K562 (cell line): ENCODE measurements around the gene TAAR8. TPM values are rescaled to one million over a fixed set of nuclear protein-coding genes. Genes with fewer than 3 reads are reported as not detected.

Experiments used
- ATAC-seq: fragments of 200-7000 bp; cut with Tn5 transposase; 3 replicates; pipeline ENCODE4 v1.9.1; 2020; ENCODE audit warnings: moderate library complexity
- BruUV-seq: library from RNA; stranded (reverse); fragments of 400-500 nt; replicated peaks from 2 replicates; lab custom pipeline; 2021; lab: Mats Ljungman, UMichigan
- CTCF ChIA-PET: fragments of 300-600 bp; formaldehyde crosslinking; extraction: SDS; loops from one replicate; lab custom pipeline; 2021; ENCODE audit warnings: low intra/inter-chr PET ratio; lab: Yijun Ruan, JAX
- POLR2A ChIA-PET: fragments of 300-600, 350-650 bp; sonication (Branson Sonifier 250); formaldehyde crosslinking; extraction: SDS; loops from one replicate; lab custom pipeline; 2021; ENCODE audit warnings: antibody characterized with exemption, inconsistent platforms; lab: Yijun Ruan, JAX
- DNase-seq, 4 experiments: peaks; one replicate each; pipeline versions ENCODE4 v3.0.0 to v3.0.0-alpha.2; 2011 to 2018; ENCODE audit warnings: low spot score in 3 of 4, mixed read lengths in 3 of 4; ENCODE audit errors: extremely low read depth in 1 of 4
- FAIRE-seq: peaks from 2 replicates; lab custom pipeline; 2011; peaks lifted over from hg19 to GRCh38; lab: Jason Lieb, UNC
- H2AFZ ChIP-seq: 2 replicates; pipeline ENCODE4 v1.6.0; 2011; ENCODE audit warnings: low read depth, low read length, control low read depth, inconsistent platforms
- H3K27ac ChIP-seq: fragments of 200-600 bp; 3 replicates; pipeline ENCODE4 v1.8.0; 2011; ENCODE audit warnings: low read depth, mild to moderate bottlenecking, control low read depth, inconsistent platforms, low read length, moderate library complexity, mixed read lengths; ENCODE audit errors: extremely low read depth
- H3K27me3 ChIP-seq, 2 experiments: fragments of 300-600 bp in 1 of 2; 2 replicates in 1 of 2; 3 replicates in 1 of 2; pipeline versions ENCODE4 v1.6.0 to v1.8.0; 2011; ENCODE audit warnings: inconsistent platforms in 2 of 2, low read length in 2 of 2, mild to moderate bottlenecking in 1 of 2, mixed read lengths in 1 of 2, moderate library complexity in 1 of 2; ENCODE audit not compliant: control insufficient read depth in 2 of 2, insufficient read depth in 2 of 2
- H3K36me3 ChIP-seq: fragments of 300-600 bp; 3 replicates; pipeline ENCODE4 v1.8.0; 2011; ENCODE audit warnings: mild to moderate bottlenecking, low read length, inconsistent platforms; ENCODE audit not compliant: control insufficient read depth, insufficient read depth
- H3K4me1 ChIP-seq, 2 experiments: fragments of 200-600 bp in 1 of 2; replicated peaks in 1 of 2; 2 replicates in 1 of 2; 3 replicates in 1 of 2; pipeline versions ENCODE4 v1.5.1 to v1.8.0; 2011; ENCODE audit warnings: inconsistent platforms in 2 of 2, low read length in 2 of 2, mild to moderate bottlenecking in 1 of 2, mixed read lengths in 1 of 2, moderate library complexity in 1 of 2; ENCODE audit not compliant: control insufficient read depth in 2 of 2, insufficient read depth in 2 of 2
- H3K4me2 ChIP-seq: 2 replicates; pipeline ENCODE4 v1.6.1; 2011; ENCODE audit warnings: low read length, control low read depth, inconsistent platforms, mixed read lengths; ENCODE audit not compliant: insufficient read depth
- H3K4me3 ChIP-seq: fragments of 200-600 bp; sonication (generic), shearing (Covaris generic); 2 replicates; pipeline ENCODE4 v1.5.1; 2016; ENCODE audit warnings: control low read depth, inconsistent platforms
- H3K79me2 ChIP-seq: fragments of 200-600 bp; 3 replicates; pipeline ENCODE4 v1.8.0; 2011; ENCODE audit warnings: low read length, inconsistent platforms; ENCODE audit not compliant: control insufficient read depth, insufficient read depth
- H3K9ac ChIP-seq, 2 experiments: 2 replicates each; pipeline versions ENCODE4 v1.6.0 to v1.6.1; 2011; ENCODE audit warnings: low read depth in 2 of 2, low read length in 2 of 2, control low read depth in 1 of 2, inconsistent platforms in 1 of 2, mild to moderate bottlenecking in 1 of 2, mixed read lengths in 1 of 2; ENCODE audit not compliant: insufficient read depth in 1 of 2
- H3K9me1 ChIP-seq: one replicate; pipeline ENCODE4 v1.6.0; 2011; ENCODE audit warnings: inconsistent platforms, mild to moderate bottlenecking, low read length, moderate library complexity; ENCODE audit not compliant: control insufficient read depth, insufficient read depth
- H3K9me3 ChIP-seq: replicated peaks from 2 replicates; pipeline ENCODE4 v1.5.1; 2011; ENCODE audit warnings: low read depth, low read length, inconsistent platforms; ENCODE audit not compliant: control insufficient read depth, insufficient read depth
- H4K20me1 ChIP-seq: replicated peaks from 2 replicates; pipeline ENCODE4 v1.6.1; 2011; ENCODE audit warnings: low read length, inconsistent platforms, mixed read lengths; ENCODE audit not compliant: control insufficient read depth, insufficient read depth
- BHLHE40 ChIP-seq: IDR thresholded peaks from 2 replicates; pipeline ENCODE4 v1.6.1; 2011; ENCODE audit warnings: low read length, improper control_type of control experiment
- ETS2 ChIP-seq: IDR thresholded peaks from 2 replicates; pipeline ENCODE4 v1.6.1; 2016; ENCODE audit warnings: borderline replicate concordance, missing genetic modification characterization, mild to moderate bottlenecking, moderate library complexity, missing compliant biosample characterization; ENCODE audit not compliant: poor library complexity, severe bottlenecking
- FOXK2 ChIP-seq, 2 experiments: fragments of 450-650 bp; IDR thresholded peaks in 1 of 2; conservative IDR thresholded peaks in 1 of 2; 2 replicates each; pipeline ENCODE4 v1.6.1; 2016; ENCODE audit warnings: low read depth in 2 of 2, mild to moderate bottlenecking in 1 of 2
- JUND ChIP-seq, 2 experiments: IDR thresholded peaks; 2 replicates in 1 of 2; 3 replicates in 1 of 2; pipeline ENCODE4 v1.6.1; 2011; ENCODE audit warnings: borderline replicate concordance in 2 of 2, low read depth in 2 of 2, low read length in 2 of 2, improper control_type of control experiment in 1 of 2, missing biosample characterization in 1 of 2, missing genetic modification characterization in 1 of 2, missing genetic modification reagents in 1 of 2
- L3MBTL2 ChIP-seq: fragments of 450-650 bp; IDR thresholded peaks from 2 replicates; pipeline ENCODE4 v1.6.1; 2016; ENCODE audit warnings: mild to moderate bottlenecking, moderate library complexity
- MEF2D ChIP-seq: conservative IDR thresholded peaks from 2 replicates; pipeline ENCODE4 v1.6.1; 2016; ENCODE audit warnings: low read depth, missing genetic modification characterization, missing compliant biosample characterization
- MYC ChIP-seq, 2 experiments: fragments of 250-450 bp in 1 of 2; sonication (Bioruptor Pico) in 1 of 2; IDR thresholded peaks; 2 replicates each; pipeline versions ENCODE4 v1.5.1 to v1.6.1; 2012 to 2021; ENCODE audit warnings: low read depth in 2 of 2, borderline replicate concordance in 1 of 2, improper control_type of control experiment in 1 of 2, low read length in 1 of 2, mild to moderate bottlenecking in 1 of 2, moderate library complexity in 1 of 2
- POLR3G ChIP-seq: IDR thresholded peaks from 2 replicates; pipeline ENCODE4 v1.6.1; 2011; ENCODE audit not compliant: insufficient read length, insufficient replicate concordance; ENCODE audit errors: extremely low read depth
- RAD51 ChIP-seq: fragments of 450-650 bp; IDR thresholded peaks from 2 replicates; pipeline ENCODE4 v1.7.1; 2016; ENCODE audit warnings: low read depth, mild to moderate bottlenecking, borderline replicate concordance
- SOX6 ChIP-seq: fragments of 450-650 bp; IDR thresholded peaks from 2 replicates; pipeline ENCODE4 v1.6.1; 2014; ENCODE audit warnings: mild to moderate bottlenecking
- SP2 ChIP-seq: IDR thresholded peaks from 2 replicates; pipeline ENCODE4 v1.6.1; 2011; ENCODE audit warnings: mild to moderate bottlenecking, low read depth, low read length, moderate library complexity; ENCODE audit not compliant: poor library complexity, severe bottlenecking; ENCODE audit errors: extremely low read depth
- TGIF2 ChIP-seq: sonication (generic); formaldehyde crosslinking; IDR thresholded peaks from 2 replicates; pipeline ENCODE4 v1.8.1; 2022; ENCODE audit warnings: mild to moderate bottlenecking, missing genetic modification reagents, moderate library complexity
- WGBS: fragments of 100-300 bp; shearing (Covaris generic); methylation state at CpG from one replicate; pipeline ENCODE4 v1.1.6; 2016; ENCODE audit warnings: low coverage, mixed read lengths; ENCODE audit not compliant: insufficient coverage; ENCODE audit errors: missing lambda C conversion rate; 5-methylcytosine and 5-hydroxymethylcytosine counted together
- in situ Hi-C: fragments of 300-500 bp; cut with MboI; formaldehyde crosslinking; loops from 4 replicates; pipeline ENCODE4 v1.15.0; 2018; ENCODE audit warnings: inconsistent platforms, mixed read lengths
- intact Hi-C: fragments of 100-400 bp; cut with micrococcal nuclease; formaldehyde crosslinking; loops from 2 replicates; pipeline ENCODE4 v1.14.2; 2022
- polyA plus RNA-seq, 8 experiments: library from polyadenylated mRNA; depleted of rRNA in 4 of 8; stranded (reverse) in 5 of 8; unstranded in 3 of 8; fragments of >200 nt; fragmentation: Nextera tagmentation in 2 of 8; fragmentation: Illumina TruSeq in 1 of 8; extraction: Ambion mirVana in 2 of 8; extraction: Trizol in 1 of 8; gene quantifications; 2 replicates each; pipeline versions ENCODE4 v1.2.1 to v1.2.3, GENCODE V29; 2011 to 2014; ENCODE audit warnings: inconsistent platforms in 1 of 8, missing spikeins in 1 of 8
- total RNA-seq, 7 experiments: library from RNA; depleted of rRNA in 6 of 7; stranded (reverse); fragments of >200 nt in 6 of 7; fragmentation: Illumina TruSeq in 2 of 7; extraction: Trizol in 2 of 7; gene quantifications; 2 replicates each; pipeline versions ENCODE4 v1.2.1 to v1.2.3, GENCODE V29; 2011 to 2021; ENCODE audit warnings: low replicate concordance in 1 of 7

TAAR8 gene
- total and polyA plus RNA-seq, 9 of the 15 experiments (the other 6 are each of a cell fraction or from before 2014, with no cell fraction given) = not detected

DNA sequence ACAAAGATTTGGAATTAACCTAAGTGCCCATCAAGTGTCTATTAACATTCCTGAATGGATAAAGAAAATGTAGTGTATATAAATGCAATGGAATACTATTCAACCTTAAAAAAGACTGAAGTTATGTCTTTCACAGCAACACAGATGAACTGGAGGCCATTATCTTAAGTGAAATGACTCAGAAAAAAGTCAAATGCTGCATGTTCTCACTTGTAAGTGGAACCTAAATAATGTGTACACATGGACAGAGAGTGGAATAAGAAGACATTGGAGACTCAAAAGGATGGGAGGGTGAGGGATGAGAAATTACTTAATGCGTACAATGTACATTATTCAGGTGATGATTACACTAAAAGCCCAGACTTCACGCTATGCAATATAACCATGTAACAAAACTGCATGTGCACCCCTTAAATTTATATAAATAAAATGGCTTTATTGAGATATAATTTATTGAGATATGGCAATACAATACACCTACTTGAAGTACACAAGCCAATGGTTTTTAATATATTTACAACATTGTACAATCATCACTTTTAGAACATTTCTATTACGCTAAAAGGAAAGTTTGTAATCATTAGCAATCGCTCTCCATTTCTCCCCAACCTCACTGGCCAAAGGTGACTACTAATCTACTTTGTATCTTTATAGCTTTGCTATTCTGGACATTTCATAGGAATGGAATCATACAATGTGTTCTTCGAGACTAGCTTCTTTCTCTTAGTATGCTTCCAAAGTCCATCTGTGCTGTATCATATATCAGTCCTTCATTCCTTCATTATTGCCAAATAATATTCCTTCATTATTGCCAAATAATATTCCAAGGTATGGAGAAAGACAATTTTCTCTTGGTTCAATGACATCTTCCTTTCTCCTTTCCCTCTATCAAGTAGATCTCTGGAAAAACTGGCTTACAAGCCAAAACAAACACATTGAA, 45.3 kb upstream of the TAAR8 start (continued):
- TF ChIP-seq POLR3G (no peak), TGIF2 (CRISPR knock-in tag) (no peak), SP2 (no peak), SOX6 (no peak)

DNA sequence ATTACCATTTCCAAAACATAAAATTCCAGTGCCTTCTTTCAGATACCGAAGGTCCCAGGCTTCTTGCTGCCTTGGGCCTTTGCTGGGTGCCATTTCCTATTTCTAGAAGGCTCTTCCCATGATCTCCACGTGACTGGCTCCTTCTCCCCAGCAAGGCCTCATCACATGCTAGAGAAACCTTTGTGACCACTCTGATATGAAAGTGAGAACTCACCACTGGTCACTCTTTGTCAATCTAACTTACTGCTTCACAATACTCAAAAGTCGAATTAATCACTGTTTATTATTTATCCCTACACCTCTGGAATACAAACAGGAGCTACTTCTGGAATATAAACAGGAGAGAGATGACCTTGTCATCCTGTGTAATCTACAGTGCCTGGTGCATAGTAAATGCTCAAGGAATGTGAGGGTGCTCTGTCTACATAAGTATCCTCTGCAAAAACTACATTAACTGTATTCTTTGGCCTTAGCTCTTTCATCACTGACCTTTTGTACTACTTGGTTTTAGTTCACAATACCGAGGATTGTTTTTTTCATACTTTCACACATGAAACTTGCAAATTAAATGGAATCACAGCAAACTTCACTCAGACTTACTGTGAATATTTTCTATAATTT, 41.2 kb upstream of the TAAR8 start:
- ChIA-PET POLR2A (no interaction called here), CTCF (no interaction called here)
- DNase-seq (peak in 2 of 4 experiments; percentile 24 to 51), FAIRE-seq (peak; percentile 15), ATAC-seq (0 out of 3 replicates have a peak, but pooled peaks have one; percentile 6)
- H3K4me3 ChIP-seq = peak overlapping the region; percentile 77
- peaks cover 0 to 14% of the 10 kb centered on the region in 2 experiments; a peak in 3 of 5 replicates for H3K4me1 ChIP-seq
- H4K20me1 ChIP-seq = no peaks in the 10 kb centered on the region; the same call in 1 of the 2 replicates
- 11% methylated on average over 4 of the region's 4 CpGs for WGBS
- H3K27me3 ChIP-seq = no peaks in the 10 kb centered on the region
- in situ Hi-C loops (loop anchor here (25.0 kb wide), 1 partner anchor 1576 kb away; no protein-coding TSS in a partner anchor), intact Hi-C loops (loop anchor here (5.0 kb wide), 1 partner anchor 301 kb away; the partner anchor contains the start of gene RPS12)
- peak overlapping the region; percentile 61 for H3K27ac ChIP-seq
- BruUV-seq = no TSS peak
- H3K9me3 ChIP-seq = no peaks in the 10 kb centered on the region
- H3K9me1 ChIP-seq = no peaks in the 10 kb centered on the region
- peak overlapping the region; percentile 30 to 73; a peak in 3 of 4 replicates for H3K9ac ChIP-seq
- peak overlapping the region; percentile 36 for H2AFZ ChIP-seq
- H3K4me2 ChIP-seq = peak overlapping the region; percentile 75
- H3K79me2 ChIP-seq = peaks cover 64% of the 10 kb centered on the region
- H3K36me3 ChIP-seq = peaks cover 7% of the 10 kb centered on the region; the same call in 2 of the 3 replicates
- peak; percentile 70 for TF ChIP-seq BHLHE40
- TF ChIP-seq MYC (IDR thresholded peaks at IDR 0.05; ENCODE audit: low read depth, low read length) = peak; percentile 57; the same call in 1 of the 2 replicates
- TF ChIP-seq MYC (CRISPR knock-in tag; IDR thresholded peaks at IDR 0.05; ENCODE audit: borderline replicate concordance, low read depth) = no peak
- peak in 1 of 2 experiments; percentile 61; a peak in 1 of 4 replicates for TF ChIP-seq FOXK2 (conservative IDR thresholded peaks at IDR 0.05 in 1 of 2, IDR thresholded peaks at IDR 0.05 in 1 of 2; ENCODE audit: low read depth in 2 of 2)
- no peak for TF ChIP-seq JUND (IDR thresholded peaks at IDR 0.05; ENCODE audit: borderline replicate concordance, low read depth, low read length)
- peak; percentile 32; the same call in 1 of the 3 replicates for TF ChIP-seq JUND (tag; IDR thresholded peaks at IDR 0.05; ENCODE audit: borderline replicate concordance, low read depth, low read length)
- TF ChIP-seq MEF2D (tag) = no peak
- peak; percentile 84 for TF ChIP-seq RAD51
- peak; percentile 75 for TF ChIP-seq L3MBTL2
- no peak for TF ChIP-seq ETS2 (tag)
